ENCODE results near the gene RPL18.

DNA sequence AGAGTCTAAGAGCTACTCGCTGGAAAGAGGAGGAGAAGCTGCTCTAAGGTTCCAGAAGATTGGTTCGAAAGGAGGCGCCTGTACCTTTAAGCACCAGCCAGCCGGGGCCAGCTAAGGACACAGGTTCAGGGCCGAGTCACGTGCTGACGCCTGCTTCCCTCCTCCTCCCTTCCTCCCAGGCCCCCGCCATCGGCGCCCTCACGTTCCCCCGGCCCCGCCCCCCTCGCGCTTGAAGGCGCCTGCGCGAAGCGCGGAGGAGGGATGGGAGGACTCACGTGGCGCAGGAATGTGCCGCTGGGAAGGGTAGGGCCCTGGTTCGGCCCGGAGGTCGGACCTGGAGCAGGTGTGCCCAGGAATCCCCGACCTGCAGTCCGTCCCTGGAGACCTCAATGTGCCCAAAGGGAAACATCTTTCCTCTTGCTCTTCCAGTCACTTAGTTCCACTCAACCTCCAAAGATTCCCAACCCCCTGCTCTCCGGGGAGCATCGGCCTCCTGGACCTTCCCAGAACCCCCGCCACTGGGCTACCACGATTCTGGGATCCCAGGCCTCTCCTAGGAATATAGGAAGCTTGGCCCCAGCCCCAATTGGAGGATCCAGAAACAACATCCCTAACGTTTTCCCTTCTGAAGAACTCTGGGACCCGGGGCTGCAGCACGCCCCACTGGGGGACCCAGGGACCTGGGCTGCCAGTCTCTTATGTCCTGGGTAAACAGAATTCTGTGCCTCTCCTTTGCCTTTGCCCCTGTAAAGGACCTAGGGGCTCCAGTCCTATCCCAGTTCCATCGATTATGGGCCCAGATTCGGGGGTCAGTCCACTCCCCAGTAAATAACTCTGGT lies 15.7 kb upstream of the RPL18 start:
- TF ChIP-seq, protein P1, sequence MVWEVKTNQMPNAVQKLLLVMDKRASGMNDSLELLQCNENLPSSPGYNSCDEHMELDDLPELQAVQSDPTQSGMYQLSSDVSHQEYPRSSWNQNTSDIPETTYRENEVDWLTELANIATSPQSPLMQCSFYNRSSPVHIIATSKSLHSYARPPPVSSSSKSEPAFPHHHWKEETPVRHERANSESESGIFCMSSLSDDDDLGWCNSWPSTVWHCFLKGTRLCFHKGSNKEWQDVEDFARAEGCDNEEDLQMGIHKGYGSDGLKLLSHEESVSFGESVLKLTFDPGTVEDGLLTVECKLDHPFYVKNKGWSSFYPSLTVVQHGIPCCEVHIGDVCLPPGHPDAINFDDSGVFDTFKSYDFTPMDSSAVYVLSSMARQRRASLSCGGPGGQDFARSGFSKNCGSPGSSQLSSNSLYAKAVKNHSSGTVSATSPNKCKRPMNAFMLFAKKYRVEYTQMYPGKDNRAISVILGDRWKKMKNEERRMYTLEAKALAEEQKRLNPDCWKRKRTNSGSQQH (CRISPR knock-in tag; IDR thresholded peaks at IDR 0.05), result no peak
- TF ChIP-seq HEY1 (CRISPR knock-in tag; IDR thresholded peaks at IDR 0.05; ENCODE audit: borderline replicate concordance) (no peak), CTCF (IDR thresholded peaks at IDR 0.05 in 2 of 3, conservative IDR thresholded peaks at IDR 0.05 in 1 of 3; ENCODE audit: insufficient read depth in 2 of 3, low read depth in 1 of 3, low read length in 3 of 3) (no peak), ETV5 (CRISPR knock-in tag; IDR thresholded peaks at IDR 0.05; ENCODE audit: low read depth) (no peak; the same call in 1 of the 2 replicates), EP300 (IDR thresholded peaks at IDR 0.05; ENCODE audit: low read length) (peak; percentile 67), POLR2A (conservative IDR thresholded peaks at IDR 0.05) (peak; percentile 81), ZNF586 (CRISPR knock-in tag; conservative IDR thresholded peaks at IDR 0.05) (no peak; the same call in 1 of the 2 replicates), TCF7 (IDR thresholded peaks at IDR 0.05; ENCODE audit: borderline replicate concordance) (no peak)

Data from K562 (cell line).